Stimulated activated naive CD4-positive, alpha-beta T cell treated with Interleukin-2 at 50 U/mL for 16 hours (primary cell): ENCODE data around the gene SMAGP.
"Not testable (repeated sequence)": the region's sequence is repeated elsewhere in the genome, so short reads cannot be mapped to it uniquely, and the experiment has no call there.

Experiments
- DNase-seq: peaks from one replicate; lab custom pipeline; 2025; lab: John Stamatoyannopoulos, UW

The SMAGP gene

GRCh38 chr12:51270067-51270950, at the start of gene SMAGP:
Gene SMAGP, minus strand, starts transcription at chr12:51270415. Its CDS starts 1,137 bp downstream, at chr12:51269278.
- peak; percentile 46 for DNase-seq

- DNase-seq: peak; percentile 5
These were observed 48.8 kb upstream of the SMAGP start for GRCh38 chr12:51318846-51319599.

GRCh38 chr12:51318057-51318806, 48.0 kb upstream of the SMAGP start:
- DNase-seq: not testable (repeated sequence)

- no peak for DNase-seq
These were observed 41.2 kb upstream of the SMAGP start for GRCh38 chr12:51311389-51311788.

- DNase-seq: no peak
These were observed 37.7 kb upstream of the SMAGP start for GRCh38 chr12:51307655-51308593.

GRCh38 chr12:51306507-51306906, 36.3 kb upstream of the SMAGP start:
- DNase-seq: no peak

GRCh38 chr12:51300768-51301167, 30.6 kb upstream of the SMAGP start:
- DNase-seq: not testable (repeated sequence)

- DNase-seq: no peak
These were observed 25.4 kb upstream of the SMAGP start for GRCh38 chr12:51295651-51296050.

GRCh38 chr12:51294097-51294496, 23.9 kb upstream of the SMAGP start:
- not testable (repeated sequence) for DNase-seq

- no peak for DNase-seq
These were observed 23.5 kb upstream of the SMAGP start for GRCh38 chr12:51293696-51294095.

GRCh38 chr12:51291603-51292513, 21.6 kb upstream of the SMAGP start:
- not testable (repeated sequence) for DNase-seq

GRCh38 chr12:51285843-51286242, 15.6 kb upstream of the SMAGP start:
- no peak for DNase-seq

- no peak for DNase-seq
These were observed 11.1 kb upstream of the SMAGP start for GRCh38 chr12:51281202-51281924.

GRCh38 chr12:51275088-51275487, 4.9 kb upstream of the SMAGP start:
- DNase-seq: no peak

- not testable (repeated sequence) for DNase-seq
These were observed 2.6 kb upstream of the SMAGP start for GRCh38 chr12:51272810-51273209.

- no peak for DNase-seq
These were observed 820 bp upstream of the SMAGP start for GRCh38 chr12:51270951-51271518.

GRCh38 chr12:51269174-51270066, 795 bp downstream of the SMAGP start:
- DNase-seq: peak; percentile 24

- no peak for DNase-seq
These were observed 5.2 kb downstream of the SMAGP start for GRCh38 chr12:51265024-51265423.
